MCF 10A (cell line): ENCODE measurements around the gene BPIFB3. TPM values are rescaled to one million over a fixed set of nuclear protein-coding genes. Genes with fewer than 3 reads are reported as not detected.

Experiments used
- BruUV-seq: library from RNA; stranded (reverse); fragments of 400-500 nt; replicated peaks from 2 replicates; lab custom pipeline; 2021; lab: Mats Ljungman, UMichigan
- CTCF ChIA-PET: fragments of 300-600 bp; sonication (Branson Sonifier 250); formaldehyde crosslinking; extraction: SDS; loops from one replicate; lab custom pipeline; 2021; ENCODE audit warnings: antibody characterized with exemption, inconsistent platforms; lab: Yijun Ruan, JAX
- POLR2A ChIA-PET: fragments of 300-600, 350-650 bp; sonication (Branson Sonifier 250); formaldehyde crosslinking; extraction: SDS; loops from one replicate; lab custom pipeline; 2020; ENCODE audit warnings: antibody characterized with exemption, inconsistent platforms; lab: Yijun Ruan, JAX
- DNase-seq: peaks from one replicate; pipeline ENCODE4 v3.0.0-alpha.2; 2018; ENCODE audit not compliant: unreplicated experiment
- H3K27ac Mint-ChIP-seq: one replicate; pipeline ENCODE4 v1.8.0; 2022; ENCODE audit warnings: mild to moderate bottlenecking, low read depth, mixed read lengths; ENCODE audit not compliant: unreplicated experiment
- H3K27me3 Mint-ChIP-seq: one replicate; pipeline ENCODE4 v1.8.0; 2022; ENCODE audit warnings: mixed read lengths; ENCODE audit not compliant: insufficient read depth, unreplicated experiment
- H3K36me3 Mint-ChIP-seq: one replicate; pipeline ENCODE4 v1.8.0; 2022; ENCODE audit warnings: mild to moderate bottlenecking, moderate library complexity, mixed read lengths; ENCODE audit not compliant: insufficient read depth, unreplicated experiment
- H3K4me1 Mint-ChIP-seq: one replicate; pipeline ENCODE4 v1.8.0; 2022; ENCODE audit warnings: mixed read lengths; ENCODE audit not compliant: insufficient read depth, unreplicated experiment
- H3K4me3 Mint-ChIP-seq: one replicate; pipeline ENCODE4 v1.8.0; 2022; ENCODE audit warnings: mild to moderate bottlenecking, moderate library complexity, mixed read lengths; ENCODE audit not compliant: unreplicated experiment
- H3K9me3 Mint-ChIP-seq: one replicate; pipeline ENCODE4 v1.8.0; 2022; ENCODE audit warnings: mixed read lengths; ENCODE audit not compliant: unreplicated experiment
- intact Hi-C: fragments of 100-400 bp; cut with micrococcal nuclease; formaldehyde crosslinking; loops from 2 replicates; pipeline ENCODE4 v1.14.1; 2022
- total RNA-seq: library from RNA; stranded (reverse); gene quantifications from 2 replicates; pipeline ENCODE4 v1.2.3, GENCODE V29; 2022
- TF ChIP-seq, protein P1 (sequence below): fragments of 200-600 bp; IDR thresholded peaks from one replicate; pipeline ENCODE4 v1.8.0; 2022; ENCODE audit warnings: antibody characterized with exemption, mild to moderate bottlenecking; ENCODE audit not compliant: unreplicated experiment

BPIFB3 gene
- total RNA-seq, 1 experiment from 2014 or later, result not detected

DNA sequence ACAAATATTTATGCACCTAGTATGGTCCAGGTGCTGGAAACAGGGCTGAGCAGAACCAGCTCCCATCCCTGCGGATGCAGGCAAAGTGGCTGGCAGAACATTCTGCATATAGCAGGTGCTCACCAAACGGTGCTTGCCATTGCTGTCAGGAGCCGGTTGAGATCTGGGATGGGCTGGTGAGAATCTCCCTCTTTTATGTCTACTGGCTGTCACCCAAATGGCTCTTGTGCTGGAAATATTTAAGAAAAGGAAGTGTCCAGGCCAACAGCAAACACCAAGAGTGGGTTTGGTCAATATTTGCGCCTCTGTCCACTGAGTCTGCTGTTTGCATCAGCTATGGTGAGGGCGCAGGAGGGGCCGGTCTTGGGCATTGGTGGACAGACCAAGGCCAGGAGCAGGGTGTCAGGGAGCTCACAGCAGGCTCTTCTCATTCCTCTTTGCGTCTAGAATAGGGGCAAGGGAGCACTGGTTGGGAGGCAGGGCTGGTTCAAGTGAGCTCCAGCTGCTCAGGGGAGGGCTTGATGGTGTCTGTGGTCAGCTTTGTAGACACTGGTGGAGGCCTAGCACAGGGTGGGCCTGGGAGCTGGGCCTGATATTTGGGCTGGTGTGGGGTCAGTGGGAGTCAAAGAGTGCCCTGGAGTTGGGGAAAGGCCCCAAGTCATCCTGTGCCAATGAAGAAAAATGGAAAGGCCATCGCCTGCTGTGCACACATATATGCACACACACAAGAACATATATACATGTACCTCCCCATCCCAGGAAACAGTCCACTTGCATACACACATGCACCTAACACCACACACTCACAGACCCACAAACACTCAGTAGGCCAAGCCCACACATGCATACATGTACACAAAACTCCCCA, 47.6 kb upstream of the BPIFB3 start:
- BruUV-seq, result no TSS peak
- peaks cover 8% of the 10 kb centered on the region for H3K9me3 Mint-ChIP-seq
- ChIA-PET CTCF (interaction anchor here (1.0 to 1.9 kb wide), 3 partner anchors 8 to 216 kb away, joined by 3 to 5 read pairs (median 4); no protein-coding TSS in a partner anchor), POLR2A (no interaction called here)
- no peaks in the 10 kb centered on the region for H3K36me3 Mint-ChIP-seq
- no peaks in the 10 kb centered on the region for H3K4me1 Mint-ChIP-seq
- TF ChIP-seq, protein P1, sequence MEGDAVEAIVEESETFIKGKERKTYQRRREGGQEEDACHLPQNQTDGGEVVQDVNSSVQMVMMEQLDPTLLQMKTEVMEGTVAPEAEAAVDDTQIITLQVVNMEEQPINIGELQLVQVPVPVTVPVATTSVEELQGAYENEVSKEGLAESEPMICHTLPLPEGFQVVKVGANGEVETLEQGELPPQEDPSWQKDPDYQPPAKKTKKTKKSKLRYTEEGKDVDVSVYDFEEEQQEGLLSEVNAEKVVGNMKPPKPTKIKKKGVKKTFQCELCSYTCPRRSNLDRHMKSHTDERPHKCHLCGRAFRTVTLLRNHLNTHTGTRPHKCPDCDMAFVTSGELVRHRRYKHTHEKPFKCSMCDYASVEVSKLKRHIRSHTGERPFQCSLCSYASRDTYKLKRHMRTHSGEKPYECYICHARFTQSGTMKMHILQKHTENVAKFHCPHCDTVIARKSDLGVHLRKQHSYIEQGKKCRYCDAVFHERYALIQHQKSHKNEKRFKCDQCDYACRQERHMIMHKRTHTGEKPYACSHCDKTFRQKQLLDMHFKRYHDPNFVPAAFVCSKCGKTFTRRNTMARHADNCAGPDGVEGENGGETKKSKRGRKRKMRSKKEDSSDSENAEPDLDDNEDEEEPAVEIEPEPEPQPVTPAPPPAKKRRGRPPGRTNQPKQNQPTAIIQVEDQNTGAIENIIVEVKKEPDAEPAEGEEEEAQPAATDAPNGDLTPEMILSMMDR, result no peak
- H3K27ac Mint-ChIP-seq, result no peak overlapping the region
- H3K27me3 Mint-ChIP-seq, result peaks cover 35% of the 10 kb centered on the region
- no peak for DNase-seq
- intact Hi-C loops, result no loop called here
- no peak overlapping the region for H3K4me3 Mint-ChIP-seq

DNA sequence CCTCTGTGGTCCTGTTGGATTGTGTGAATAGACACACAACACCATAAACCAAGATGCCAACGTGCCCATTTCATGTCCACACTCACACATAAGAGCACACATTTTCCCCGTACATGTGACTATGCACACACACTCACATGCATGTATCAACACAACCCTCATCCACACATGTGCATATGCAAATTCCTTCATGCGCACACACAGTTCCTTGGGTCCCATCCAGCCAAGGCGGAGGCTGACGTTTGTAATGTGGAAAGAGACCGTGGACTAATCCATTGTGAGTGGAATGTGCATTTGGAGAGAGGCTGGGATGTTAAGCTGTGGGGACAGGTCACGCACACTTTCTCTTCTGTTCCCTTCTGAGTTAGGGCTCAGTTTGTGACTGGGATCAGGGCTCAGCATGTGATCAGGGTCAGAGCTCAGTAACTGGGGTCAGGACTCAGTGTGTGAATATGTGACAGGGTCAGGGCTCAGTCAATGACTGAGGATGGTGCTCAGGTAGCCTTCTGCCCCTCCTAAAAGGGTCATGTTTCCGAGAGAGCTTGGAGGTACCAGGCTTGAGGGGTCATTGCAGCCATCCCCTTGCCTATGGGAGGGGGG, 46.8 kb upstream of the BPIFB3 start:
- no peak overlapping the region for H3K4me3 Mint-ChIP-seq
- intact Hi-C loops, result no loop called here
- H3K27me3 Mint-ChIP-seq, result peaks cover 35% of the 10 kb centered on the region
- H3K9me3 Mint-ChIP-seq, result peaks cover 8% of the 10 kb centered on the region
- H3K27ac Mint-ChIP-seq, result no peak overlapping the region
- BruUV-seq, result no TSS peak
- ChIA-PET CTCF (interaction anchor here (0.6 to 1.4 kb wide), 2 partner anchors 41 to 217 kb away, joined by 3 read pairs; no protein-coding TSS in a partner anchor), POLR2A (no interaction called here)
- no peak for DNase-seq
- TF ChIP-seq, protein P1, result no peak
- H3K4me1 Mint-ChIP-seq, result no peaks in the 10 kb centered on the region
- no peaks in the 10 kb centered on the region for H3K36me3 Mint-ChIP-seq

DNA sequence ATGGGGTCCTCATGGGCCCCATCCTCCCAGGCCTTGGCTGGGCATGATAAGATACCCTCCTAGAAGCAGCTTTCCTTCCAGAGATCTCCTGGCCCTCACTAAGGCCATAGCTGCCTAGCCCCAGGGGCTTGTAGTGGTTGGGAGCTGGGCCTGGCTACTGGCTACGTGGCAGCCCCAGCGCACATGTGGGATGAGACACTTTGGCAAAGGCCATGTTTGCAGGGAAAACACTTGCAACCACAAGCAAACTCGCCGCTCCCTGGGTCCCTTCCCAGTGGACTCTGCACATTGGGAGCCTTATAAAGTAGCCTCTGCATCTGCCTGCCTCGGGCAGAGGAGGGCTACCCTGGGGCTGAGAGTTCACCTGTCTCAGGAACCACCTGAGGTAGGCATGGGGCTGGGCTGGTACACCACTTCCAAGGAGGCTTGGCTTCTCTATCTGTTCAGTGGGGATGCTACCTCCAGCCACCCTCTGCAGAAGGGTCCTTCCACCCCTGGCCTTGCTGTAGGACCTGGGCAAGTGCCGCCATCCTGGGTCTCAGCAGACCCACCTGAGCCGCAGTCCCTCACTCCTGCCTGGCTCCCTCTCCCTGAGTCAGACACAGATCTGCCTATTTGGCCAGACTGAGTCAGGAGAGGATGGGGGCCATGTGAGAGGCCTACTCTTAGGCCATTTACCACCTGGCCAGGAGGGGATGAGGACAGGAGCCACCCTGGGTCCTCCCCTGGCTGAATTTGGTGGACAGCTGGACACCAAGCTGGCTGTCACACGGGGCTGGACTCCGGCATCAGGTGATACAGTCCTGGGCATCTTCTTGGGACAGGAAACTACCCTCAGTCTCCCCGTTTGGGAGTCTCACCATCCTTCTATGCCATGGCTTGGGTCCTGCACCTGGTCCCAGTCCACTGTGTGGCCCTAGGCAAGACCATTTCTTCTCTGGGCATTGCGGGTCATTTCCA, 46.0 kb upstream of the BPIFB3 start, which contains the start of gene BPIFB2:
BPIFB2 (plus strand) TSS at position 329 of the 960 bp plus-strand sequence. CDS start 871 bp downstream, outside the sequence.
- H3K4me1 Mint-ChIP-seq, result no peaks in the 10 kb centered on the region
- no peaks in the 10 kb centered on the region for H3K36me3 Mint-ChIP-seq
- ChIA-PET CTCF (interaction anchor here (0.6 to 1.4 kb wide), 2 partner anchors 42 to 217 kb away, joined by 3 read pairs; no protein-coding TSS in a partner anchor), POLR2A (no interaction called here)
- DNase-seq, result no peak
- peaks cover 8% of the 10 kb centered on the region for H3K9me3 Mint-ChIP-seq
- peaks cover 42% of the 10 kb centered on the region for H3K27me3 Mint-ChIP-seq
- no peak within 1 kb of the TSS for H3K4me3 Mint-ChIP-seq
- no peak within 1 kb of the TSS for H3K27ac Mint-ChIP-seq
- intact Hi-C loops, result no loop called here
- TF ChIP-seq, protein P1, result no peak
- BruUV-seq, result no TSS peak
